NCI-H1417 treated with DMSO at 0.1 percent for 48 hours (cell line): ENCODE results near the gene TTC9B.
"Not testable (repeated sequence)": the region's sequence is repeated elsewhere in the genome, so short reads cannot be mapped to it uniquely, and the experiment has no call there.

Source experiments
- DNase-seq: peaks from one replicate; lab custom pipeline; 2025; lab: John Stamatoyannopoulos, UW

TTC9B gene

GRCh38 chr19:40214936-40215335 is 3.2 kb downstream of the TTC9B start:
- DNase-seq = no peak

- DNase-seq = no peak
Observed at GRCh38 chr19:40213882-40214570, 4.2 kb downstream of the TTC9B start.

GRCh38 chr19:40213251-40213829 is 4.8 kb downstream of the TTC9B start:
- DNase-seq = no peak

GRCh38 chr19:40210889-40211288 is 7.3 kb downstream of the TTC9B start:
- DNase-seq = no peak

- DNase-seq = no peak
Observed at GRCh38 chr19:40208602-40209001, 9.6 kb downstream of the TTC9B start.

GRCh38 chr19:40205760-40206159 is 12.4 kb downstream of the TTC9B start:
- no peak for DNase-seq

GRCh38 chr19:40204381-40204780 is 13.8 kb downstream of the TTC9B start:
- DNase-seq = no peak

- DNase-seq = no peak
Observed at GRCh38 chr19:40200341-40201099, 17.7 kb downstream of the TTC9B start.

- DNase-seq = no peak
Observed at GRCh38 chr19:40198272-40198990, 19.8 kb downstream of the TTC9B start.

- no peak for DNase-seq
Observed at GRCh38 chr19:40193587-40193849, 24.7 kb downstream of the TTC9B start.

GRCh38 chr19:40192758-40193586 is 25.2 kb downstream of the TTC9B start:
- no peak for DNase-seq

GRCh38 chr19:40191836-40192646 is 26.1 kb downstream of the TTC9B start:
- no peak for DNase-seq

GRCh38 chr19:40190891-40191835 is 27.0 kb downstream of the TTC9B start, which contains the start of gene MAP3K10:
MAP3K10 (plus strand) TSS chr19:40191426; CDS start chr19:40192032, 606 bp downstream.
- DNase-seq = no peak

- no peak for DNase-seq
Observed at GRCh38 chr19:40184273-40184672, 33.9 kb downstream of the TTC9B start.

- no peak for DNase-seq
Observed at GRCh38 chr19:40178756-40179155, 39.4 kb downstream of the TTC9B start.

GRCh38 chr19:40177286-40178070 is 40.7 kb downstream of the TTC9B start:
- no peak for DNase-seq

- DNase-seq = no peak
Observed at GRCh38 chr19:40175820-40176219, 42.4 kb downstream of the TTC9B start.

GRCh38 chr19:40174092-40174491 is 44.1 kb downstream of the TTC9B start:
- DNase-seq = no peak

- not testable (repeated sequence) for DNase-seq
Observed at GRCh38 chr19:40171293-40171692, 46.9 kb downstream of the TTC9B start.
